ENCODE measurements around the gene SV2C.

DNA sequence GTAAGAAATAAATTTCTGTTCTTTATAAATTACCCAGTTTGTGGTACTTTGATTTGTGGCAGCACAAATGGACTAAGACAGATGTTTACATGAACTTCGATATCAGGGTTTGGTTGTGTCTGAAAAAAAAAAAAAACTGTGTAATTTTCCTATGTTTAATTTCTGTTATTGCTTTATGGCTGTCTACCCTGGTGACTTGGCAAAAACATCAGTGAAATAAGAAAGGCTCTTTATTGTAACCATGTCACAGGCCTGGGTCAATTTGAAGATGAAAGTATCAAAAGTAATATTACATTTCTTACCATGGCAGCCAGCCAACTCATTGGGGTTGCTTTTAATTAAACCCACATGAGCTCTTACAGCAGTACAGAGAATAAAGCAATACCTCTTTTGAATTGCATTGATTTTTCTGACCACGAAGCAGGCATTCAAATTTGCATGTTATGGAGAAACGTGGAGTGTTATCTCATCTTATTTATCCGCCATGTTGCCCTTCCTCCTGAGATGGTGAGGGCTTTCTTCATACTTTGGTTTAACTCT, 20.6 kb upstream of the SV2C start:
- TF ChIP-seq, protein P1, sequence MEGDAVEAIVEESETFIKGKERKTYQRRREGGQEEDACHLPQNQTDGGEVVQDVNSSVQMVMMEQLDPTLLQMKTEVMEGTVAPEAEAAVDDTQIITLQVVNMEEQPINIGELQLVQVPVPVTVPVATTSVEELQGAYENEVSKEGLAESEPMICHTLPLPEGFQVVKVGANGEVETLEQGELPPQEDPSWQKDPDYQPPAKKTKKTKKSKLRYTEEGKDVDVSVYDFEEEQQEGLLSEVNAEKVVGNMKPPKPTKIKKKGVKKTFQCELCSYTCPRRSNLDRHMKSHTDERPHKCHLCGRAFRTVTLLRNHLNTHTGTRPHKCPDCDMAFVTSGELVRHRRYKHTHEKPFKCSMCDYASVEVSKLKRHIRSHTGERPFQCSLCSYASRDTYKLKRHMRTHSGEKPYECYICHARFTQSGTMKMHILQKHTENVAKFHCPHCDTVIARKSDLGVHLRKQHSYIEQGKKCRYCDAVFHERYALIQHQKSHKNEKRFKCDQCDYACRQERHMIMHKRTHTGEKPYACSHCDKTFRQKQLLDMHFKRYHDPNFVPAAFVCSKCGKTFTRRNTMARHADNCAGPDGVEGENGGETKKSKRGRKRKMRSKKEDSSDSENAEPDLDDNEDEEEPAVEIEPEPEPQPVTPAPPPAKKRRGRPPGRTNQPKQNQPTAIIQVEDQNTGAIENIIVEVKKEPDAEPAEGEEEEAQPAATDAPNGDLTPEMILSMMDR (IDR thresholded peaks at IDR 0.05), result no peak
- TF ChIP-seq EZH2 (IDR thresholded peaks at IDR 0.05; ENCODE audit: borderline replicate concordance, insufficient read depth, low read depth, low read length, poor library complexity, severe bottlenecking), result no peak
